Loucy (cell line): Measurements from ENCODE around the gene C8A.

Experiments used
- CTCF ChIP-seq: fragments of 200-600 bp; sonication (generic); conservative IDR thresholded peaks from 2 replicates; pipeline ENCODE4 v1.5.1; 2014; ENCODE audit warnings: mild to moderate bottlenecking, antibody characterized with exemption, low read length
- EZH2phosphoT487 ChIP-seq: fragments of 200-600 bp; IDR thresholded peaks from 2 replicates; pipeline ENCODE4 v1.6.1; 2018; ENCODE audit warnings: antibody characterized with exemption, mild to moderate bottlenecking, moderate library complexity, borderline replicate concordance

- TF ChIP-seq CTCF (no peak), EZH2phosphoT487 (no peak)
Measured at GRCh38 chr1:56921479-56921878, 66.9 kb downstream of the C8A start.
